ENCODE results near the gene MGME1.

MGME1 gene

GRCh38 chr20:18030020-18030419 lies 61.2 kb downstream of the MGME1 start:
- no peak for DNase-seq

- DNase-seq: no peak
Observed at GRCh38 chr20:18031050-18031449, 62.2 kb downstream of the MGME1 start.

GRCh38 chr20:18031888-18032509 lies 63.2 kb downstream of the MGME1 start:
- no peak for DNase-seq

GRCh38 chr20:18032977-18033892 lies 64.4 kb downstream of the MGME1 start:
- no peak for DNase-seq

- no peak for DNase-seq
Observed at GRCh38 chr20:18034039-18034438, 65.2 kb downstream of the MGME1 start.

- DNase-seq: no peak
Observed at GRCh38 chr20:18039063-18039462, 70.2 kb downstream of the MGME1 start.

Measured in NCI-H226 (cell line).